HEK293 (cell line): Measurements from ENCODE around the gene ATF6.

Source experiments
- CTCF ChIA-PET: fragments of 350-600 bp; formaldehyde crosslinking; extraction: SDS; loops from one replicate; lab custom pipeline; 2021; ENCODE audit warnings: antibody characterized with exemption; lab: Yijun Ruan, JAX
- POLR2A ChIA-PET: fragments of 300-600 bp; formaldehyde crosslinking; extraction: SDS; loops from one replicate; lab custom pipeline; 2020; ENCODE audit warnings: antibody characterized with exemption, inconsistent platforms; lab: Yijun Ruan, JAX
- H3K27ac ChIP-seq: fragments of 200-500 bp; sonication (Bioruptor generic); 2 replicates; pipeline ENCODE4 v1.5.1; 2014; ENCODE audit warnings: low read depth, low read length, control low read depth, inconsistent platforms; ENCODE audit errors: extremely low read depth
- H3K36me3 ChIP-seq, 2 experiments: fragments of 200-500 bp in 1 of 2; sonication (Bioruptor generic) in 1 of 2; 1 replicate in 1 of 2; 2 replicates in 1 of 2; pipeline ENCODE4 v1.5.1; 2014 to 2017; ENCODE audit warnings: inconsistent platforms in 2 of 2, low read length in 2 of 2; ENCODE audit not compliant: control insufficient read depth in 2 of 2, insufficient read depth in 1 of 2
- H3K4me1 ChIP-seq: fragments of 200-500 bp; sonication (Bioruptor generic); 2 replicates; pipeline ENCODE4 v1.5.1; 2014; ENCODE audit warnings: mild to moderate bottlenecking, low read length, inconsistent platforms; ENCODE audit not compliant: control insufficient read depth, insufficient read depth
- H3K4me3 ChIP-seq: 2 replicates; pipeline ENCODE4 v1.5.1; 2011; ENCODE audit warnings: low read depth, mild to moderate bottlenecking, control low read depth, low read length, moderate library complexity
- H3K9me3 ChIP-seq: fragments of 200-500 bp; sonication (Bioruptor generic); 2 replicates; pipeline ENCODE4 v1.5.1; 2014; ENCODE audit warnings: low read depth, low read length, inconsistent platforms; ENCODE audit not compliant: control insufficient read depth, insufficient read depth
- BCL11A ChIP-seq: fragments of 450-650 bp; formaldehyde crosslinking; IDR thresholded peaks from 2 replicates; pipeline ENCODE4 v1.5.1; 2016; ENCODE audit warnings: low read depth, missing biosample characterization, missing genetic modification characterization
- FEZF1 ChIP-seq: fragments of 450-650 bp; formaldehyde crosslinking; IDR thresholded peaks from 2 replicates; pipeline ENCODE4 v1.5.1; 2016; ENCODE audit warnings: missing biosample characterization, missing genetic modification characterization
- GFI1B ChIP-seq: fragments of 450-650 bp; formaldehyde crosslinking; IDR thresholded peaks from 2 replicates; pipeline ENCODE4 v1.5.1; 2016; ENCODE audit warnings: missing biosample characterization, missing genetic modification characterization
- IKZF3 ChIP-seq: fragments of 450-650 bp; IDR thresholded peaks from 2 replicates; pipeline ENCODE4 v1.5.0; 2018; ENCODE audit warnings: missing biosample characterization, mild to moderate bottlenecking, missing genetic modification characterization, moderate library complexity
- KLF7 ChIP-seq: fragments of 450-650 bp; formaldehyde crosslinking; IDR thresholded peaks from 2 replicates; pipeline ENCODE4 v1.5.1; 2016; ENCODE audit warnings: missing biosample characterization, missing genetic modification characterization, borderline replicate concordance
- KLF8 ChIP-seq: fragments of 450-650 bp; formaldehyde crosslinking; IDR thresholded peaks from 2 replicates; pipeline ENCODE4 v1.5.1; 2016; ENCODE audit warnings: missing biosample characterization, missing genetic modification characterization
- MZF1 ChIP-seq: fragments of 450-650 bp; formaldehyde crosslinking; IDR thresholded peaks from 2 replicates; pipeline ENCODE4 v1.5.1; 2017; ENCODE audit warnings: missing biosample characterization, missing genetic modification characterization, borderline replicate concordance
- OVOL3 ChIP-seq: fragments of 450-650 bp; formaldehyde crosslinking; IDR thresholded peaks from 2 replicates; pipeline ENCODE4 v1.5.1; 2016; ENCODE audit warnings: missing biosample characterization, missing genetic modification characterization
- PRDM1 ChIP-seq: fragments of 450-650 bp; formaldehyde crosslinking; IDR thresholded peaks from 2 replicates; pipeline ENCODE4; 2016; ENCODE audit warnings: missing biosample characterization, missing genetic modification characterization
- WT1 ChIP-seq: fragments of 450-650 bp; formaldehyde crosslinking; IDR thresholded peaks from 2 replicates; pipeline ENCODE4 v1.5.1; 2016; ENCODE audit warnings: missing biosample characterization, missing genetic modification characterization
- ZBTB6 ChIP-seq: fragments of 450-650 bp; formaldehyde crosslinking; IDR thresholded peaks from 2 replicates; pipeline ENCODE4 v1.5.1; 2017; ENCODE audit warnings: missing biosample characterization, missing genetic modification characterization
- ZEB2 ChIP-seq: fragments of 450-650 bp; formaldehyde crosslinking; IDR thresholded peaks from 2 replicates; pipeline ENCODE4 v1.5.1; 2016; ENCODE audit warnings: missing biosample characterization, missing genetic modification characterization
- ZFP37 ChIP-seq: fragments of 450-650 bp; formaldehyde crosslinking; IDR thresholded peaks from 2 replicates; pipeline ENCODE4 v1.5.1; 2016; ENCODE audit warnings: missing biosample characterization, missing genetic modification characterization
- ZNF18 ChIP-seq: fragments of 450-650 bp; formaldehyde crosslinking; IDR thresholded peaks from 2 replicates; pipeline ENCODE4 v1.5.1; 2016; ENCODE audit warnings: missing biosample characterization, missing genetic modification characterization
- ZNF223 ChIP-seq: fragments of 450-650 bp; formaldehyde crosslinking; IDR thresholded peaks from 2 replicates; pipeline ENCODE4 v1.5.1; 2016; ENCODE audit warnings: missing biosample characterization, missing genetic modification characterization
- ZNF239 ChIP-seq: fragments of 450-650 bp; formaldehyde crosslinking; IDR thresholded peaks from 2 replicates; pipeline ENCODE4 v1.5.1; 2016; ENCODE audit warnings: missing biosample characterization, missing genetic modification characterization
- ZNF335 ChIP-seq: fragments of 450-650 bp; formaldehyde crosslinking; conservative IDR thresholded peaks from 2 replicates; pipeline ENCODE4 v1.5.1; 2016; ENCODE audit warnings: missing biosample characterization, missing genetic modification characterization
- ZNF416 ChIP-seq: fragments of 450-650 bp; formaldehyde crosslinking; IDR thresholded peaks from 2 replicates; pipeline ENCODE4 v1.5.1; 2016; ENCODE audit warnings: missing biosample characterization, missing genetic modification characterization
- ZNF501 ChIP-seq: fragments of 450-650 bp; formaldehyde crosslinking; IDR thresholded peaks from 2 replicates; pipeline ENCODE4 v1.5.1; 2016; ENCODE audit warnings: missing biosample characterization, missing genetic modification characterization
- ZNF518A ChIP-seq: fragments of 450-650 bp; formaldehyde crosslinking; conservative IDR thresholded peaks from 2 replicates; pipeline ENCODE4 v1.5.1; 2016; ENCODE audit warnings: low read depth, missing biosample characterization, missing genetic modification characterization
- ZNF596 ChIP-seq: fragments of 450-650 bp; IDR thresholded peaks from 2 replicates; pipeline ENCODE4 v1.5.0; 2018; ENCODE audit warnings: missing biosample characterization, mild to moderate bottlenecking, missing genetic modification characterization, moderate library complexity
- ZNF600 ChIP-seq: fragments of 450-650 bp; formaldehyde crosslinking; IDR thresholded peaks from 2 replicates; pipeline ENCODE4 v1.5.1; 2016; ENCODE audit warnings: missing biosample characterization, missing genetic modification characterization
- ZNF610 ChIP-seq: fragments of 450-650 bp; formaldehyde crosslinking; IDR thresholded peaks from 2 replicates; pipeline ENCODE4 v1.5.1; 2016; ENCODE audit warnings: missing biosample characterization, missing genetic modification characterization, borderline replicate concordance
- ZNF776 ChIP-seq: fragments of 450-650 bp; formaldehyde crosslinking; IDR thresholded peaks from 2 replicates; pipeline ENCODE4 v1.5.0; 2017; ENCODE audit warnings: missing biosample characterization, missing genetic modification characterization, borderline replicate concordance
- ZNF843 ChIP-seq: fragments of 450-650 bp; formaldehyde crosslinking; IDR thresholded peaks from 2 replicates; pipeline ENCODE4 v1.5.1; 2016; ENCODE audit warnings: missing biosample characterization, missing genetic modification characterization
- ZXDB ChIP-seq: fragments of 450-650 bp; formaldehyde crosslinking; IDR thresholded peaks from 2 replicates; pipeline ENCODE4 v1.5.1; 2016; ENCODE audit warnings: missing biosample characterization, missing genetic modification characterization
- TF ChIP-seq, protein P1 (sequence below): fragments of 450-650 bp; formaldehyde crosslinking; IDR thresholded peaks from 2 replicates; pipeline ENCODE4 v1.5.1; 2016; ENCODE audit warnings: missing biosample characterization, missing genetic modification characterization

ATF6 gene

DNA sequence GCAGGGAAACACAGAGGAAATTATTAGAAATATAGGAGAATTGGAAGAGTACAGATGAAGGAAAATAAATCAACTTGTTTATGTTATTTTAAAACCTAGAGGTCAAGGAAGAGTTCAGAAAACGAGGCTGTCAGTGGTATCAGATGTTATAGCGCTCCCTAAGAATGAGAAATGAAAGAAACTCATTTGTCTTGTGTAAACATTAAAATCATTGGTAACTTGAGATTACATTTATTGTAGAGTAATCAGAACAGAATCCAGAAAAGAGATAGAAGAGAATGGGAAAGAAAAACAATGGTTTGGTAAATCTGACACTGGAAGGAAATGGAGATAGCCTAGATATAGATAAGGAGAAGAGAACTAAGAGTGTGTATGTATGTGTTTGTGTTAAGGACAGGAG lies 106.4 kb downstream of the ATF6 start:
- POLR2A ChIA-PET, result no interaction called here
- CTCF ChIA-PET, result no interaction called here
- Histone ChIP-seq H3K4me1 (peaks cover 9% of the 10 kb centered on the region; the same call in 1 of the 2 replicates), H3K9me3 (no peaks in the 10 kb centered on the region), H3K36me3 (no peaks in the 10 kb centered on the region), H3K27ac (no peak overlapping the region), H3K4me3 (no peak overlapping the region)
- TF ChIP-seq ZNF239, result no peak
- TF ChIP-seq ZEB2 (tag by site-specific recombination), result peak; percentile 85
- no peak for TF ChIP-seq ZNF416 (tag by site-specific recombination)
- peak; percentile 91 for TF ChIP-seq KLF8 (tag by site-specific recombination)
- no peak for TF ChIP-seq ZNF518A
- peak; percentile 66; the same call in 1 of the 2 replicates for TF ChIP-seq KLF7
- TF ChIP-seq ZFP37 (tag by site-specific recombination), result no peak
- TF ChIP-seq ZNF223 (tag by site-specific recombination), result no peak
- peak; percentile 84 for TF ChIP-seq FEZF1 (tag by site-specific recombination)
- TF ChIP-seq ZNF596 (tag by site-specific recombination), result peak; percentile 73; the same call in 1 of the 2 replicates
- TF ChIP-seq ZNF843, result peak; percentile 99
- peak; percentile 96 for TF ChIP-seq ZXDB
- peak; percentile 71; the same call in 1 of the 2 replicates for TF ChIP-seq BCL11A (tag by site-specific recombination)
- peak; percentile 72; the same call in 1 of the 2 replicates for TF ChIP-seq ZBTB6 (tag by site-specific recombination)
- peak; percentile 68; the same call in 1 of the 2 replicates for TF ChIP-seq ZNF18 (tag by site-specific recombination)
- TF ChIP-seq GFI1B, result peak; percentile 81; the same call in 1 of the 2 replicates
- peak; percentile 54 for TF ChIP-seq WT1
- peak; percentile 23; the same call in 1 of the 2 replicates for TF ChIP-seq MZF1 (tag by site-specific recombination)
- 0 out of 2 replicates have a peak, but pooled peaks have one; percentile 49 for TF ChIP-seq ZNF501
- TF ChIP-seq, protein P1, sequence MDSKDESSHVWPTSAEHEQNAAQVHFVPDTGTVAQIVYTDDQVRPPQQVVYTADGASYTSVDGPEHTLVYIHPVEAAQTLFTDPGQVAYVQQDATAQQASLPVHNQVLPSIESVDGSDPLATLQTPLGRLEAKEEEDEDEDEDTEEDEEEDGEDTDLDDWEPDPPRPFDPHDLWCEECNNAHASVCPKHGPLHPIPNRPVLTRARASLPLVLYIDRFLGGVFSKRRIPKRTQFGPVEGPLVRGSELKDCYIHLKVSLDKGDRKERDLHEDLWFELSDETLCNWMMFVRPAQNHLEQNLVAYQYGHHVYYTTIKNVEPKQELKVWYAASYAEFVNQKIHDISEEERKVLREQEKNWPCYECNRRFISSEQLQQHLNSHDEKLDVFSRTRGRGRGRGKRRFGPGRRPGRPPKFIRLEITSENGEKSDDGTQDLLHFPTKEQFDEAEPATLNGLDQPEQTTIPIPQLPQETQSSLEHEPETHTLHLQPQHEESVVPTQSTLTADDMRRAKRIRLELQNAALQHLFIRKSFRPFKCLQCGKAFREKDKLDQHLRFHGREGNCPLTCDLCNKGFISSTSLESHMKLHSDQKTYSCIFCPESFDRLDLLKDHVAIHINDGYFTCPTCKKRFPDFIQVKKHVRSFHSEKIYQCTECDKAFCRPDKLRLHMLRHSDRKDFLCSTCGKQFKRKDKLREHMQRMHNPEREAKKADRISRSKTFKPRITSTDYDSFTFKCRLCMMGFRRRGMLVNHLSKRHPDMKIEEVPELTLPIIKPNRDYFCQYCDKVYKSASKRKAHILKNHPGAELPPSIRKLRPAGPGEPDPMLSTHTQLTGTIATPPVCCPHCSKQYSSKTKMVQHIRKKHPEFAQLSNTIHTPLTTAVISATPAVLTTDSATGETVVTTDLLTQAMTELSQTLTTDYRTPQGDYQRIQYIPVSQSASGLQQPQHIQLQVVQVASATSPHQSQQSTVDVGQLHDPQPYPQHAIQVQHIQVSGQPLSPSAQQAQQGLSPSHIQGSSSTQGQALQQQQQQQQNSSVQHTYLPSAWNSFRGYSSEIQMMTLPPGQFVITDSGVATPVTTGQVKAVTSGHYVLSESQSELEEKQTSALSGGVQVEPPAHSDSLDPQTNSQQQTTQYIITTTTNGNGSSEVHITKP (tag by site-specific recombination), result 0 out of 2 replicates have a peak, but pooled peaks have one; percentile 14
- TF ChIP-seq OVOL3 (tag by site-specific recombination), result peak; percentile 96
- TF ChIP-seq IKZF3, result peak; percentile 53; the same call in 1 of the 2 replicates
- peak; percentile 71 for TF ChIP-seq ZNF610
- TF ChIP-seq ZNF776, result no peak
- no peak for TF ChIP-seq ZNF335
- TF ChIP-seq PRDM1 (tag by site-specific recombination), result peak; percentile 62
- TF ChIP-seq ZNF600 (tag by site-specific recombination), result 0 out of 2 replicates have a peak, but pooled peaks have one; percentile 37
